COLO668 (cell line): ENCODE results near the gene OR6M1.

ENCODE experiments used
- DNase-seq: peaks from one replicate; lab custom pipeline; 2025; ENCODE audit not compliant: unreplicated experiment; lab: John Stamatoyannopoulos, UW

OR6M1 gene

GRCh38 chr11:123806249-123806648 lies at the start of gene OR6M1:
Gene OR6M1, minus strand, starts transcription at chr11:123806349. Its CDS starts 0 bp downstream, at chr11:123806349.
- no peak for DNase-seq

GRCh38 chr11:123853038-123853437 lies 46.9 kb upstream of the OR6M1 start:
- no peak for DNase-seq

GRCh38 chr11:123852321-123852720 lies 46.2 kb upstream of the OR6M1 start:
- no peak for DNase-seq

GRCh38 chr11:123851110-123851509 lies 45.0 kb upstream of the OR6M1 start:
- DNase-seq = no peak

DNA sequence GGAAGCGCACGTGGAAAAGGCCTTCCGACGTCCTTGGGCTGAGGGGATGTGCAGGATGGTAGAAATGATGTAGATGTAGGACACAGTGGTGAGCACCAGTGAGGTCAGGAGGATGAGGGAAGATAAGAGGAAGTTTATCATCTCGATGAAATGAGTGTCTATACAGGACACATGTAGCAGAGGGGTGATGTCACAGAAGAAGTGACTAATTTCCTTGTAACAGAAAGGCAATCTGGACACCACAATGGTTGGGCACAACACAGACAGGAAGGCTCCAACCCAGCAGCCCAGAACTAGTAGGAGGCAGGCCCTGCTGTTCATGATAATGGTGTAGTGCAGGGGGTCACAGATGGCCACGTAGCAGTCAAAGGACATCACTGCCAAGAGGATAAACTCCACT lies 35.0 kb upstream of the OR6M1 start:
- DNase-seq = no peak

GRCh38 chr11:123839131-123839530 lies 33.0 kb upstream of the OR6M1 start:
- DNase-seq = no peak

DNA sequence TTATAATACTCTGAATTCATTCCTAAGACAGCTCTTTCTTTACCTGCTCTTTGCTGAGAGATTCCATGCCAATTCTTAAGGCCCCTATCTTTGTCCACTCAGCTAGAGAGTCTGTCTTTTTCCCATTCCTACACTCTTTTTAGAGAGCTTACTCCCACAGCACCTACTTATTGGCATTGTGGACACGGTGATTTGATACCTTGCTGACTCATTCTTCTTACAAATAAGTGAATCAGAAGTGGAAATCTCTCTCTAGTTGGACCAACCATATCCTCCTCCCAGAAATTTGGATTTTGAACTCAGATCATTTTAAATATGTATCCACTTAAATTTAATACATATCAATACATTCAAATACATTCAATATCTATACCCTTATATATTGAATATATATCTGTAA lies 32.5 kb upstream of the OR6M1 start:
- no peak for DNase-seq

DNA sequence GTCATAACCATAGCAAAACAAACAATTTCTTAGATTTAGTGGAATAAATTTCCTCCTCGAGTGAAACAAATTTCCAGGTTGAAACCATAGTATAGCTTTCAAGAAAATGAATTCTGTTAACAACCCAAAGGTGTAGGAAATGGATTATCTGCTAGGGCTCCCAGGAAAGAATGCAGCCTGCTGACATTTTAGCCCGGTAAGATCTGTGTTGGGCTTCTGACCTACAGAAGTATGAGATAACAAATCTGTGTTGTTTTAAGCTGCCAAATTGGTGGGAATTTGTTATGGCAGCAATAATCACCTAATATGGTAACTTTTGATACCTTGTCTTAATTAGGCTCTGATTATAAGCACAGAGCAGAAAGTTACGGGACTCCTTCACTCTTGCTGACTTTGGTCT lies 32.0 kb upstream of the OR6M1 start:
- DNase-seq = no peak

DNA sequence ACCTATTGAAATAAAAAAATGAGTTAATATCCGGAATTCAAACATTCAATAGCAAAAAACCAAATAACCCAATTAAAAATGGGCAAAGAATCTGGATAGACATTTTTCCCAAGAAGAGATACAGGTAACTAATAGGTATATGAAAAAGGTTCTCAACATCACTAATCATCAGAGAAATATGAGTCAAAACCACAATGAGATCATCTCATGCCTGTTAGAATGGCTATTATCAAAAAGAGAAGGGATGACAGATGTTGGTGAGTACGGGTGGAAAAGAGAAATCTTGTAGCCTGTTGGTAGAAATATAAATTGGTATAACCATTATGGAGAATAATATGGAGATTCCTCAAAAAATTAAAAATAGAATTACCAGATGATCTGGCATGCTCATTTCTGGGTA lies 26.9 kb upstream of the OR6M1 start:
- DNase-seq = no peak

- no peak for DNase-seq
Measured at GRCh38 chr11:123829745-123830144, 23.6 kb upstream of the OR6M1 start.

GRCh38 chr11:123822599-123822998 lies 16.4 kb upstream of the OR6M1 start:
- DNase-seq = no peak

- no peak for DNase-seq
Measured at GRCh38 chr11:123822032-123822431, 15.9 kb upstream of the OR6M1 start.

- no peak for DNase-seq
Measured at GRCh38 chr11:123815122-123815521, 9.0 kb upstream of the OR6M1 start.

GRCh38 chr11:123801765-123802164 lies 4.4 kb downstream of the OR6M1 start:
- DNase-seq = no peak

DNA sequence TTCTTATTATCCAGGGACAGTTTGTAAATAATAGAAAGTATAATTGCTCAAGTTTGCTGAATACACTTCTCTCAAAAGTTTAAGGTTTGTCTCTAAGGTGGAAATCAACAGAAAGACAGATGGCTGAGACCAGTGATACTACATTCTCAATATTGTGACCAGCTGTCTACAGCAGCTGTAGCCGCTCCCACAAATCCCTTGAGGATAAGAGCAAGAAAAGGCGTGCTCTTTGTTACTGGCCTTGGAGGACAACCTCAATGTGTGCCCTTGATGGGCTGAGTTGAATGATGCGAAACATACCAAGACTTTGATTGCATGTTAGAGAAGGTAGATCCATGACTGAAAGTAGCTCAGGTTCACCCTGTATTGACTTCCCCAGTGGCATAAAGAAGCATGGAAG lies 6.1 kb downstream of the OR6M1 start:
- no peak for DNase-seq

GRCh38 chr11:123799438-123799837 lies 6.7 kb downstream of the OR6M1 start:
- DNase-seq = no peak

DNA sequence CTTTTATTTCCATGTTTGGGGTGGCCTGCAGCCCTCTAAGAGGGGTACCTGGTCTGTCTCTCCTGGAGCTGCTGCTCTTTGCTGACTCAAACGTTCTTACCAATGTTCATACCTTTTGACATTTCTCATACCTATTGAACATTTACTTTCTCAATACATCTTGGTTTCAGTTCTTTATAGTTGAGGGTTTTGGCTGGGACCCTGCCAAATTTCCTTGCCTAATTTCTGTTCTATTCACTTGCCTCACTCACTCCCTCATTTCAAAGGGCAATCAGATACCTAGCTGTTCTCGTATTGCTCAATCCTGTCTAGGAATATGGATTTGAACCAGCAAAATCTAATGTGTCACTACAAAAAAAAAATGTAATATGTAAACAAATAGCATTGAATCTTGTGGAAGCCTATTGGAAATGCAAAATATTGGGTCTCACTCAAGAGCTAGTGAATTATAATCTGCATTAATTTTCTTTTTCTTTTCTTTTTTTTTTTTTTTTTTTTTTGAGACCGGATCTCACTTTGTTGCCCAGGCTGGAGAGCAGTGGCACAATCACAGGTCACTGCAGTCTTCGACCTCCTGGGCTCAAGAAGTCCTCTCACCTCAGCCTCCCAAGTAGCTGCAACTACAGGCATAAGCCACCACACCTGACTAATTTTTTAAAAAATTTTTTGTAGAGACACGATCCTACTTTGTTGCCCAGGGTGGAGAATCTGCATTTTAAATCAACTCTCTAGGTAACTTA lies 7.5 kb downstream of the OR6M1 start:
- no peak for DNase-seq

DNA sequence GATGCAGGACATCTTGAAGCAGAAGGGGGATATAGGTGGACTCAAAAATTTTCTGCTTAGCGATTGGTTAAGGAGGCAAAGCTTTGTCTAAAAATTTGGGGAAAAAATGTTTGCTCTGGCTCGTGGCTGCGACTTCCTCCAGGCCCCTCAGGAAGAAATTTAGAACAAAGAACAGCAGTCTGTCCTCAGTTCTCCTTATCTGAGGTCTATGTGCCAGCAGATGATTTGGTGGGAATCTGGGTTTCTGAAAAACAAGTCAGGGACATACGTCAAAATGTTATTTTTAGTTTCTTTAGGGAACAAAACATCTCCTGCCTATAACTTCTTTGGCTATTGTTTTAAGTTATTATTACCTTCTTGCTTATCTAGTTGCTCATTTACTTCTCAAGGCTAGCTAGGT lies 8.1 kb downstream of the OR6M1 start:
- DNase-seq = no peak

DNA sequence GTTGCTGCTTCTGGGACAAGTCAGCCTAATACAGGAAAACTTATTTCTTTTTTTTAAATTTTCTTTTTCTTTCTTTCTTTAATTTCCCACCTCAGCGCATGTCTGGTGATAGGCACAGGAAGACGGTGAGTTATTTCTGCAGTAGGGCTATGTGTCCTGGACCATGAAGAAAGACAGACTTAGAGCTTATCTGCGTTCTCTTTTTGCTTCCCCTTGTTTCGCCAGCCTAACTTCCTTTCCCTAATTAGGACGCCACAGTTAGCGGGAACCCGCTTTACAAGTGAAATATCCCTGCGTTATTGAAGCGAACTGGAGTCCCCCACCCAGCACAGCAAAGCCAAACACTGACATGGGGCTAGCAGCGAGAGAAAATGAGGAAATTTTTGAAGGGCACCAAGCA lies 8.6 kb downstream of the OR6M1 start:
- no peak for DNase-seq

- no peak for DNase-seq
Measured at GRCh38 chr11:123797114-123797513, 9.0 kb downstream of the OR6M1 start.

GRCh38 chr11:123796226-123796625 lies 9.9 kb downstream of the OR6M1 start:
- DNase-seq = no peak

GRCh38 chr11:123783536-123783935 lies 22.6 kb downstream of the OR6M1 start:
- no peak for DNase-seq

DNA sequence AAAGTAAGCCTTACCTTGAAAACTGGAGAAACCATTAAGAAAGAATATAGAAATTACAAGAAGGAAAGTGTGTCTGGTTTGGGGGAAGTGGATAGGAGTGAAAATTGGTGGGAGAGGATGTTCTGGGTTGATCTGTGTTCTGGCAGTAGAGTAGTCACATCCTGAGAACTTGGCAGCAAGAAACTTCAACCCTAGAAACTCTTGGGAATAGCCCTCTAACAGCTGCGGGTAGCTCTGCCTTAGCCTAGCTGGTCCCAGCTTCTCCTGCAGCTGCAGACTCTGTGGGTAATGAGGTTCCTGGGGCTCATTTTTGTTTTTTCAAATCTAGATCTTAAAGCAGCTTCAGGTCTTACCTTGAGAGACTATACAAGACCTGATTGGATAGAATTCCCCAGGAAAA lies 27.6 kb downstream of the OR6M1 start:
- no peak for DNase-seq
